T47D (cell line): ENCODE data around the gene NOL12.
"Not testable (repeated sequence)": the region's sequence is repeated elsewhere in the genome, so short reads cannot be mapped to it uniquely, and the experiment has no call there.

Experiments used
- DNase-seq, 2 experiments: peaks; one replicate each; pipeline versions ENCODE4 v3.0.0 to v3.0.0-alpha.2; 2011 to 2012; ENCODE audit warnings: low read depth in 1 of 2, low spot score in 1 of 2
- JUND ChIP-seq: IDR thresholded peaks from 2 replicates; pipeline ENCODE4 v1.6.1; 2012; ENCODE audit warnings: low read depth
- in situ Hi-C: cut with HindIII; loops from 2 replicates; pipeline ENCODE4 v1.10.0; 2016; ENCODE audit warnings: low sequenced_read_pairs, low pct_unique_long_range_greater_than_20kb

NOL12 gene

DNA sequence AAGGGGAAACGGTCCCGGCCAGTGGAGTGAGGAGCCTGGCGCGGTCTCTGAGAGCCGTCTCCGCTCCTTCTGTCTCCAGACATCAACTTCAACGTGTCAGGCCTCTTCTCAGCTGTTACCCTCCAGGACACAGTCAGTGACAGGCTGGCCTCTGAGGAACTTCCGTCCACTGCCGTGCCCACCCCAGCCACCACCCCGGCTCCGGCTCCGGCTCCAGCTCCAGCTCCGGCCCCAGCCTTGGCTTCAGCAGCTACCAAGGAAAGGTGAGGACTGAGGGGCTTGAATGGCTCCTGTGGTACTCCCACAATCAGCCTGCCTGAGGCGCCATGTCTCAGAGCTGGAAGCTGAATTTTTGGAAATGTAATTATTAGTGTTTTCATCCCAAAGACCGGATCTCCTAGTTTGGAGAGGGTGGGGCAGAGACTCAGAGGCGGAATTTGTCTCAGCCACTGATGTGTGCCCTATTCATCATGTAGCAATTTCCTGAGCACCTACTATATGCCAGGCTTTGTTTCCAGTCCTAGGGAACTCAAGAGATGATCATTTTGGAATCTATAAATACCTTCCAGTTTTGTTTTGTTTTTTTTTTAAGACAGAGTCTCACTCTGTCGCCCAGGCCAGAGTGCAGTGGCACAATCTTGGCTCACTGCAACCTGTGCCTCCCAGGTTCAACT, 35.5 kb upstream of the NOL12 start:
- DNase-seq: no peak
- no peak for TF ChIP-seq JUND
- in situ Hi-C loops: no loop called here

DNA sequence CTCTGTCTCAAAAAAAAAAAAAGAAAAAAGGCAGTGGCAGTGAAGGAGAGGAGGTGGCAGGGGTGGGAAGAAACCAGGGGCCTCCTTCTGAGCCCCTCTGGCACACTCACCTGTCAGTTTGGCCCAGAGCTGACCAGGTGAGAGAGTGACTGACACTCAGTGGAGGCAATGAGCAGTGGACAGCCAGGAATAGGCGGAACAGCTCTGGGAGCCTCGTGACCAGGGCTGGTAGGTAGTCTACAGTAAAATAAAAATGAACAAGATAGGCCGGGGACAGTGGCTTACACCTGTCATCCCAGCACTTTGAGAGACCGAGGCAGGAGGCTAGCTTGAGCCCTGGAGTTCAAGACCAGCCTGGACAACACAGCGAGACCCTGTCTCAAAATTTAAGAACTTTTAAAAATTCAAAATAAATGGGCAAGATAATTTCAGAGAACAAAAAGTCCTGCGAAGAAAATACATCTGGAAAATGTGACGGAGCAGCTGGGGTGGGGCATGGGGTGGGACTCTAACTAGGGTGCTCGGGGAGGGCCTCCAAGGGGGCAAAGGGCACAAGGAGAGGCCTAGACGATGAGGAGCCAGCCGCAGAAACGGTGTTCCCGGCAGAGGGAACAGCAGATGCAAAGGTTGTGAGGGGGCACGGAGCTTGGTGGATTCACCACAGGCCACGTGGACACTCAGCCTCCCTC, 31.4 kb upstream of the NOL12 start:
- no peak for TF ChIP-seq JUND
- in situ Hi-C loops: no loop called here
- no peak for DNase-seq

DNA sequence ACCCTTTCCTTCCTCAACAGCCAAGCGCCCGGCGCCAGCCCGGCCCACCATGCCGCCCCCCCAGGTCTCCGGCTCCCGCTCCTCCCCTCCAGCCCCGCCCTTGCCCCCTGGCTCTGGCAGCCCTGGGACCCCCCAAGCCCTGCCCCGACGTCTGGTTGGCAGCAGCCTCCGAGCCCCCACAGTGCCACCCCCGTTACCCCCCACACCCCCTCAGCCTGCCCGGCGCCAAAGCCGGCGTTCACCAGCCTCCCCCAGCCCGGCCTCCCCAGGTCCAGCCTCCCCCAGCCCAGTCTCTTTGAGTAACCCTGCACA, 30.9 kb upstream of the NOL12 start:
- no peak for DNase-seq
- TF ChIP-seq JUND: no peak
- in situ Hi-C loops: no loop called here

DNA sequence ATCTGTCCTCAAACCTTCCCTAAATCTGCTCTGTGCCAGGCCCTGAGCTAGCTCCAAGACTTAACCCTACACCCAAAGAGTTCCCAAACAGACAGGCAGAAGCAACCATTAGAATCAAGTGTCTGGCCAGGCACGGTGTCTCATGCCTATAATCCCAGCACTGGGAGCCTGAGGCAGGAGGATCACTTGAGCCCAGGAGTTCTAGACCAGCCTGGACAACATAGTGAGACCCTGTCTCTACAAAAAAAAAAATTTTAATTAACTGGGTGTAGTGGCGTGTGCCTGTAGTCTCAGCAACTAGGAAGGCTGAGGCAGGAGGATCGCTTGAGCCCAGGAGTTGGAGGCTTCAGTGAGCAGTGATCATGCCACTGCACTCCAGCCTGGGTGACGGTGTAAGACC, 29.6 kb upstream of the NOL12 start:
- in situ Hi-C loops, DNase-seq: not testable (repeated sequence)

DNA sequence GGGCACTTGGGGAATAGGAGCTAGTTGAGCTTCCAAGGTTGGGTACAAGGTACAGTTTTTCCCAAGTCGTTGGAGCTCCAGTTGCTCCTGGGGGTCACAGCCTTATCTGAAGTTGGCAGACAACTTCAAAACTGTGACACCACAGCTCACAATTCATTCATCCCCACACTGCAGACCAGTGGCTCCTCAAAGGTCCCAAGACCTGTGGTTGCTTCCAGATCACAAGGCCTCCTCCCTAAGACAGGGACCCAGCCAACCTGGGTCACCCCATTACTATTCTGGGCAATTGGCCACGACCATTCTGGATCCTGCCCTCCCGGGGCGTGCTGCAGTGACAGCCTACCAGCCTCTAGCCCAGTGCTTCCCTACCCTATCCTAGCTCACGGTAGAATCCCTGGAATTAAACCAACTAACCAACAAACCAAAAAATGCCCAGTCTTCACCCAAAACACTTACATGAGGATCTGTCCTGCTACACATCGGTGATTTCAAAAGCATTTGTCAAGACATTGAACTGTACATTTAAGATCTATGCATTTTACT, 28.5 kb upstream of the NOL12 start:
- in situ Hi-C loops: no loop called here
- peak in 1 of 2 experiments; percentile 35 for DNase-seq
- TF ChIP-seq JUND: no peak

DNA sequence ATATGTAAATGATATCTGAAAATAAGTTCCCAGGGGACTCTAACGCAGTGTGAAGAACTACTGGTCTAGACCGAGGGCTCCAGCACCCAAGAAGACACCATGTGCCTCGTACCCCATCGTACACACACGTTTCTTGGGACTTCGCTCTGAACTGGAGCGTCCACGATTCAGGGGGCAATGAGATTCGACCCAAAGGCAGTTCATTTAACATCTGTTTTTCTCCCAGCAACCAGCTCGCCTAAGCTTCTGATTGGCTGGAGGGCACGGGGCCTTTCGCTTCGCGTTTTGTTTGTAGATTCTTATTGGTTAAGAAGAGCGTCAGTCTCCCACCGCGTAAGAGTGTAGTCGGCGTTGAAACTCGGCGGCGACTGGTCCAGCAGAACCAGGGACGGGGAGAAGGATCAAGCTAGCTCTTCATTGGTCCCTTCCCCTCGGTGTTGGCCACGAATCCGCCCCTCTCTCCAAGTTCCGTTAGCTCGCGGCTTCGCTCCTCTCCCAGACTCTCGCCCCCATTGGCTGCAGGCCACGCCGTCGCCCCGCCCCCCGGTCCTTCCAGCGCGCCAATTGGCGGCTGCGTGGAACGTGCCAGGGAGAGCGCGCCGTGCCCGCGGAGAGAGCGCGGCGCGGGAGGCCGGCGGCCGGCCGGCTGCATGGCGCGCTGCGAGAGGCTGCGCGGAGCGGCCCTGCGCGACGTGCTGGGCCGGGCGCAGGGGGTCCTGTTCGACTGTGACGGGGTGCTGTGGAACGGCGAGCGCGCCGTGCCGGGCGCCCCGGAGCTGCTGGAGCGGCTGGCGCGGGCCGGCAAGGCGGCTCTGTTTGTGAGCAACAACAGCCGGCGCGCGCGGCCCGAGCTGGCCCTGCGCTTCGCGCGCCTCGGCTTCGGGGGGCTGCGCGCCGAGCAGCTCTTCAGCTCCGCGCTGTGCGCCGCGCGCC, 27.7 kb upstream of the NOL12 start, which contains the start of gene PDXP:
Gene PDXP (plus strand): TSS at position 591 of the 933 bp plus-strand sequence. CDS start 60 bp downstream, at position 651.
- DNase-seq: peak; percentile 98 to 99
- in situ Hi-C loops: no loop called here
- no peak for TF ChIP-seq JUND

DNA sequence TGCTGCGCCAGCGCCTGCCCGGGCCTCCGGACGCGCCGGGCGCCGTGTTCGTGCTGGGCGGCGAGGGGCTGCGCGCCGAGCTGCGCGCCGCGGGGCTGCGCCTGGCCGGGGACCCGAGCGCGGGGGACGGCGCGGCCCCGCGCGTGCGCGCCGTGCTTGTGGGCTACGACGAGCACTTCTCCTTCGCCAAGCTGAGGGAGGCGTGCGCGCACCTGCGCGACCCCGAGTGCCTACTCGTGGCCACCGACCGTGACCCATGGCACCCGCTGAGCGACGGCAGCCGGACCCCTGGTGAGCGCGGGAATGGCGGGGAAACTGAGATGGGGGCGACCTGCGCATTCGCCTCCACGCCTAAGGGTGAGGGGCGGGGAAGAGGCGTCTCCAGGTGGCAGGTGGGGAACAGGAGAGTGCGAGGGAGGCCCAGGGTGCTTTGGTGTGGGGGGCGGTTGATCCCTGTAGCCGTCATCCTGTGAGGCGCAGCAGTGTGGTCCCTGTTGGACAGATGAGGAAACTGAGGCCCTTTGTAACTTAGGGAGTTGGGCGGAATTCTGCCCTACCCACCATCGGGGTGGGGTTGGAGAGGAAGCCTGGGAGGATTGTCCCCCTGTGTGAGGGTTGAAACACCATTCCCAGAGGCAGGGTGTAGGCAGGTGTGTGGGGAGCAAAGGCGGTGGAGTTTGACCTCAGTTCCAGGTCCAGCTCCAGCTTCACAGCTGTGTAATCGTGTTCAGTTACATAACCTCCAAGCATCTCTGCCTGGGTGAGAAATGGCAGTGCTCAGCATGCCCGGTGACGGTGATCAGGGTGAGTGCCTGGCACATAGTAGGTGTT, 26.9 kb upstream of the NOL12 start:
- in situ Hi-C loops: no loop called here
- TF ChIP-seq JUND: no peak

DNA sequence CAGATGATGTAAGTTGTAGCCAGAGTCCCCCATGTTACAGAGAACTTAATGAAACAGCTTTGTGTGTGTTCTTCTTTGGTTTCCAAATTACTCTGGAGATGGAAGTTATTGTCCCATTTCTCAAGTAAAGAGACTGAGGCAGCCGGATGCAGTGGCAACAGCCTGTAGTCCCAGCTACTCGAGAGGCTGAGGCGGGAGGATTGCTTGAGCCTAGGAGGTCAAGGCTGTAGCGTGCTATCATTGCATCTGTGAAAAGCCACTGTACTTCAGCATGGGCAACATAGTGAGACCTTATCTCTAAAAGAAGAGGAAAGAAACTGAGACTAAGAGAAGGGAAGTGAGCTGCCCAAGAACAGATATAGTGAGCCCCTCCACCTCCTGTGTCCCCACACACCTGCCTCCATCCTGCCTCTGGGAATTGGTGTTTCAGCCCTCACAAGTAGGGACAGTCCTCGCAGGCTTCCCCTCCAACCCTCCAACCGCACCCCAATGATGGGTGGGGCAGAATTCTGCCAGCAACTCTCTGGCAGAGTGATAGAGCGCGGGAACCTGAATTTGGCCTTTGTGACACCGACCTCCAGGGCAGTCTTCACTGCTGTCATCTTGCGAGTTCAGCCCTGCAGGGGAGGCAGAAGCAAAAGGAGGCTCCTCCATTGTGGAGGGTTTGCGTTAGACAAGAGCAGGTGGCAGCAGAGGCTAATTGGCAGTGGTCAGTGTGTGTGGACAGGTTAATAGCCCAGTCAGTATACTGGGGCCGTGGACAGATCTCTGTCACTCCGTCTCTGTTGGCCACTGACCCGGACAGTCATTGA, 26.0 kb upstream of the NOL12 start:
- no peak for DNase-seq
- TF ChIP-seq JUND: no peak
- in situ Hi-C loops: no loop called here

More for the DNA sequence above, 26.9 kb upstream of the NOL12 start:
- DNase-seq: no peak

DNA sequence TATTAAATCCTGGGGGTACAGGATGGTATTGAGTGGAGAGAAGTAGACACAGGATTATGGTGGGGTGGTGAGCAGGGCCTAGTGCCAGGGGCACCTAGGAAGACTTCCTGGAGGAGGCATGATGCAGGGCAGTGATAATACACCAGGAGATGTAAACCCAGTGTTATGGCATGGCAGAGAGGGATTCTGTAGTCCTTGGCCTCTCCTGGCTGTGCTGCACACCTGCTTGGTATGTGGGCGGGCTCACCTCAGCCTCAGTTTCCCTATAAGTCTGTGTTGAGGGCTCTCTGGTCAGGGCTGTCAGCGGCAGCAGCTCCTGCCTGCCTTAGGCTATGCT, 25.5 kb upstream of the NOL12 start:
- in situ Hi-C loops: no loop called here
- DNase-seq: no peak
- TF ChIP-seq JUND: no peak

DNA sequence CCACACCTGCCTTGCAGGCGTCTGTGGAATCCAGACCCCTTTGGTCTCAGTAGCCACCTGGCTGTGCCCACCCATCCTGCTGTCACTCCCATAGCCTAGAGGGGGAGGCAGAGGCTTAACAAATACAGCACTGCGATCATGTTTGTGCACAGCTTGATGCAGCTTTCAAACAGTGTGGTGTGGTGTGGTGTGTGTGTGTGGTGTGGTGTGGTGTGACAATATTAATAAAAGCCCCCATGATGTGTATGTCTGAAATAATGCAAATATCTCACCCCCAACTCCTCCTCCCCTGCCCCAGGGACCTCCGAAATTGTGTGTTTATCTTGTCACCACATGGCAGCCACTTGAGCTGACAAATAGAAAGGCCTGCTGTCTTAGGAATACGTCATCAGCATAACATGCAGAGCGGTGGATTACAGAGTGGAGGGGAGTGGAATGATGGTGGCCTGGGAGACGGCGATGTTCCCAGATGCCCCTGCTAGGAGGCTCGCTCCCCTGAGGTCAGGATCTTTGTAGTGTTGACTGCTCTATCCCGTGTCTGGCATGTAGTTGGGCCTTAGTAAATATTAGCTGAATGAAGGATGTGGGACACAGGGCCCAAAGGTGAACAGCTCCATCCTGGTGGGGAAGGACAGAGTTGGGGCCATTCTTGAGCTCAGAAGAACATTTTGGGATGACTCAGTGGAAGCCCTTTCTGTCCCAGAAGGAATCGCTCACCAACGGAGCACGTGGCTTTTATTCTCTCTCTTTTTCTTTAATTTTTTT, 24.8 kb upstream of the NOL12 start:
- in situ Hi-C loops: no loop called here
- DNase-seq: peak in 1 of 2 experiments; percentile 49
- no peak for TF ChIP-seq JUND

DNA sequence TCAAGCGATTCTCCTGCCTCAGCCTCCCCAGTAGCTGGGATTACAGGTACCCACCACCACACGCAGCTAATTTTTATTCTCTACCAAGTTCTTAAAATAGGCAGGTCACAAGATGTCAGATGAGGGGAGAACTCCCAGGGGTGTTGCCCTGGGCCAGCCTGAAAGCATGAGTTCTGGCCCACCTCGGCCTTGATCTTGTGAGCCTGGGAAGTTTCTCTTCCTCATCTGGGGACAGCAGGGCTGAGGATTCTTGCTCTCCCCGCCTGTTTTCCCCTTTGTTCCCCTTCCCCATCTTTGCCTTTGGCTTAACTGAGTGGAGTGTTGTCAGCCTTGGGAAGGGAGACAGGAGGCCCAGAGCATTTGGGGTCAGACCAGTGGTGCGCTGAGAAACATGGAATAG, 24.1 kb upstream of the NOL12 start:
- in situ Hi-C loops: no loop called here
- no peak for TF ChIP-seq JUND
- no peak for DNase-seq
